ENCODE measurements around the gene FZD4. TPM values are rescaled to one million over a fixed set of nuclear protein-coding genes. Genes with fewer than 3 reads are reported as not detected.
"Not testable (repeated sequence)": the region's sequence is repeated elsewhere in the genome, so short reads cannot be mapped to it uniquely, and the experiment has no call there.

Gene FZD4
- total RNA-seq, 2 donors from 2014 or later = 4.3 to 6.7 TPM

GRCh38 chr11:86947541-86947940 lies 7.7 kb downstream of the FZD4 start:
- H3K9ac ChIP-seq (ENCODE audit: low read depth in 2 of 2, low read length in 2 of 2) = no peak overlapping the region
- no peak overlapping the region for H3K4me3 ChIP-seq
- H3K27me3 ChIP-seq = no peaks in the 10 kb centered on the region
- H3K9me3 ChIP-seq = no peaks in the 10 kb centered on the region
- no peak for DNase-seq
- intact Hi-C loops (cut with DNase I) = no loop called here
- no peak for TF ChIP-seq CTCF (IDR thresholded peaks at IDR 0.05)
- no peaks in the 10 kb centered on the region for H3K36me3 ChIP-seq
- H3K4me1 ChIP-seq = no peaks in the 10 kb centered on the region
- H3K27ac ChIP-seq = no peak overlapping the region

GRCh38 chr11:86943505-86943904 lies 11.7 kb downstream of the FZD4 start:
- H3K4me1 ChIP-seq; intact Hi-C loops (cut with DNase I); H3K36me3 ChIP-seq; H3K4me3 ChIP-seq; H3K9ac ChIP-seq (ENCODE audit: low read depth in 2 of 2, low read length in 2 of 2); DNase-seq; H3K27me3 ChIP-seq; H3K27ac ChIP-seq; H3K9me3 ChIP-seq: not testable (repeated sequence)

GRCh38 chr11:86941871-86942599 lies 13.2 kb downstream of the FZD4 start:
- DNase-seq = no peak
- Histone ChIP-seq H3K36me3 (no peaks in the 10 kb centered on the region), H3K4me1 (no peaks in the 10 kb centered on the region), H3K27me3 (no peaks in the 10 kb centered on the region), H3K9me3 (no peaks in the 10 kb centered on the region), H3K27ac (no peak overlapping the region), H3K4me3 (no peak overlapping the region), H3K9ac (ENCODE audit: low read depth in 2 of 2, low read length in 2 of 2) (no peak overlapping the region)
- intact Hi-C loops (cut with DNase I) = no loop called here
- no peak for TF ChIP-seq CTCF (IDR thresholded peaks at IDR 0.05)

- Histone ChIP-seq H3K9me3 (no peaks in the 10 kb centered on the region), H3K27ac (no peak overlapping the region), H3K9ac (ENCODE audit: low read depth in 2 of 2, low read length in 2 of 2) (peak overlapping the region in 1 of 2 donors; percentile 17), H3K4me3 (no peak overlapping the region), H3K36me3 (no peaks in the 10 kb centered on the region), H3K27me3 (no peaks in the 10 kb centered on the region), H3K4me1 (no peaks in the 10 kb centered on the region)
- DNase-seq = no peak
- intact Hi-C loops (cut with DNase I) = no loop called here
- TF ChIP-seq CTCF (IDR thresholded peaks at IDR 0.05) = no peak
Observed at GRCh38 chr11:86941077-86941870, 13.9 kb downstream of the FZD4 start.

GRCh38 chr11:86940122-86940777 lies 14.9 kb downstream of the FZD4 start:
- intact Hi-C loops (cut with DNase I) = no loop called here

More at GRCh38 chr11:86940122-86940777, 14.9 kb downstream of the FZD4 start:
- Histone ChIP-seq H3K27ac (peak overlapping the region; percentile 3), H3K9me3 (no peaks in the 10 kb centered on the region), H3K4me3 (no peak overlapping the region), H3K4me1 (no peaks in the 10 kb centered on the region), H3K36me3 (no peaks in the 10 kb centered on the region), H3K9ac (ENCODE audit: low read depth in 2 of 2, low read length in 2 of 2) (peak overlapping the region in 1 of 2 donors; percentile 39), H3K27me3 (no peaks in the 10 kb centered on the region)
- no peak for DNase-seq
- TF ChIP-seq CTCF (IDR thresholded peaks at IDR 0.05) = no peak

Measured in colonic mucosa (tissue), 4 donors.